Right atrium auricular region (tissue), 2 donors: ENCODE measurements around the gene HYOU1. TPM values are rescaled to one million over a fixed set of nuclear protein-coding genes. Genes with fewer than 3 reads are reported as not detected.

Experiments used
- DNase-seq: peaks from one replicate; pipeline ENCODE4 v3.0.0-alpha.2; 2019; ENCODE audit warnings: low spot score
- H3K27ac ChIP-seq, 2 donors: fragments of 200-600 bp; sonication (generic); 1 replicate in 1 of 2; 2 replicates in 1 of 2; pipeline ENCODE4 v1.5.1; 2016 to 2019
- H3K27me3 ChIP-seq, 2 donors: fragments of 200-600 bp; sonication (generic); one replicate each; pipeline versions ENCODE4 v1.5.1 to v1.6.0; 2017 to 2019
- H3K36me3 ChIP-seq: fragments of 200-600 bp; sonication (generic); one replicate; pipeline ENCODE4 v1.5.1; 2016
- H3K4me1 ChIP-seq, 2 donors: fragments of 200-600 bp; sonication (generic); one replicate each; pipeline versions ENCODE4 v1.5.1 to v1.6.0; 2017 to 2019
- H3K4me3 ChIP-seq, 2 donors: fragments of 200-600 bp; sonication (generic); 1 replicate in 1 of 2; 2 replicates in 1 of 2; pipeline ENCODE4 v1.5.1; 2017 to 2019; ENCODE audit warnings: mild to moderate bottlenecking in 1 of 2, moderate library complexity in 1 of 2
- H3K9me3 ChIP-seq, 2 donors: fragments of 200-600 bp; sonication (generic); one replicate each; pipeline ENCODE4 v1.5.1; 2019
- total RNA-seq, 2 donors: library from RNA; depleted of rRNA; stranded (reverse); fragments of >200 nt; gene quantifications; one replicate each; pipeline ENCODE4 v1.1.0, GENCODE V29; 2016
- TF ChIP-seq, protein P1 (sequence below), 2 donors: fragments of 200-600 bp; sonication (generic); IDR thresholded peaks; one replicate each; pipeline ENCODE4 v1.5.1; 2019; ENCODE audit warnings: antibody characterized with exemption in 2 of 2

The HYOU1 gene
- total RNA-seq, 2 donors from 2014 or later = 56.8 to 69.7 TPM

DNA sequence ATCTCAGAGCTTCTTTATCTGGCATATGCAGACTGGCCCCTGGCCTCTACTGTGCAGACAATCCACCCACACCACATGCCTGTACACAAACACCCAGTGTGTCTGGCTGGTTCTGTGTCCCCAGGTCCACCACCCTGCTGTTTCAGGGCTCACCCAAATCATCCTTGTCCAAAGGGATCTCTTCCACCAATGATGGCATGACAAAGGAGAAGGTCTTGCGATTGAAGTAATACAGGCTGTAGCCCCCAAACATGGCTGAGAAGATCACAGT lies 28.0 kb downstream of the HYOU1 start:
- Histone ChIP-seq H3K27me3 (no peaks in the 10 kb centered on the region), H3K9me3 (no peaks in the 10 kb centered on the region), H3K27ac (peak overlapping the region in 1 of 2 donors; percentile 25), H3K4me3 (no peak overlapping the region), H3K36me3 (peaks cover 11% of the 10 kb centered on the region), H3K4me1 (peaks cover 0 to 29% of the 10 kb centered on the region in 2 donors)
- no peak for DNase-seq
- TF ChIP-seq, protein P1, sequence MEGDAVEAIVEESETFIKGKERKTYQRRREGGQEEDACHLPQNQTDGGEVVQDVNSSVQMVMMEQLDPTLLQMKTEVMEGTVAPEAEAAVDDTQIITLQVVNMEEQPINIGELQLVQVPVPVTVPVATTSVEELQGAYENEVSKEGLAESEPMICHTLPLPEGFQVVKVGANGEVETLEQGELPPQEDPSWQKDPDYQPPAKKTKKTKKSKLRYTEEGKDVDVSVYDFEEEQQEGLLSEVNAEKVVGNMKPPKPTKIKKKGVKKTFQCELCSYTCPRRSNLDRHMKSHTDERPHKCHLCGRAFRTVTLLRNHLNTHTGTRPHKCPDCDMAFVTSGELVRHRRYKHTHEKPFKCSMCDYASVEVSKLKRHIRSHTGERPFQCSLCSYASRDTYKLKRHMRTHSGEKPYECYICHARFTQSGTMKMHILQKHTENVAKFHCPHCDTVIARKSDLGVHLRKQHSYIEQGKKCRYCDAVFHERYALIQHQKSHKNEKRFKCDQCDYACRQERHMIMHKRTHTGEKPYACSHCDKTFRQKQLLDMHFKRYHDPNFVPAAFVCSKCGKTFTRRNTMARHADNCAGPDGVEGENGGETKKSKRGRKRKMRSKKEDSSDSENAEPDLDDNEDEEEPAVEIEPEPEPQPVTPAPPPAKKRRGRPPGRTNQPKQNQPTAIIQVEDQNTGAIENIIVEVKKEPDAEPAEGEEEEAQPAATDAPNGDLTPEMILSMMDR (IDR thresholded peaks at IDR 0.05) = no peak

GRCh38 chr11:119028346-119029068 lies 28.5 kb downstream of the HYOU1 start:
- peak overlapping the region in 1 of 2 donors; percentile 25 for H3K27ac ChIP-seq

DNA sequence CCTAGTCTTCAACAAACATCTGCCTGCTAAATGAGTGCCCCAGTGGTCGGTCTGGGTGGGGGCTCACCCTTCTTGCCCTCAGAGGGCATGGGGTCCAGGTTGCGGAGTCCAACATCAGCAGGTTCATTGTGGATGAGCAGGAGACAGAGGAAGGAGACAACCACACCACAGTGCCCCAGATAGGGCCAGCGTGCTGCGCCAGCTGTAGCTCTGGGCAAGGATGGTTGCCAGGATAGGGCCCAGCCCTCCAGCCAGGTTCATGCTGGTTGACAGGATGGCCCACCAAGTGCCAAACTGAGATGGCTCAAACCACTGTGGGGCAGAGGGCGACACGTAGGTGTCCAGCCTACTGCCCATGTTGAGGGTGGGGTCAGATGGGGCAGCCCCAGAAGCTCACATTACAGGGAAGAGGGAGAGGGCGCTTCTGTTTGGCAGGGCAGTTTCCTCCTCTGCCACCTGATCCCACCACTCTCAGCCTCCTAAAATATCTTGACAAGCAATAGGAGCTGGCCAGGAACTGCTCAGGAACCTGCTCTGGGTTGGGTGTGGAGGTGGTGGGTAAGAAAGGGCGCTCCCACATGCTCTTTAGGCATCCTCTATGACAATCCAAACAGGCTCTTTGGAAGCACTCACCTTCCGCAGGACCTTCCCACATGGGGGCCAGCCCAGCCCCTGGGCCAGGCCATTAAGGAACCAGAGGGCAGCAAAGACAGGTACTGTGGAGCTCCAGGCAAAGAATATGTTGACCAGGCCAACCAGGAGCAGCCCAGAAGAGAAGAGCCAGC lies 29.3 kb downstream of the HYOU1 start:
- H3K27me3 ChIP-seq = no peaks in the 10 kb centered on the region
- H3K4me3 ChIP-seq = no peak overlapping the region
- H3K36me3 ChIP-seq = peaks cover 22% of the 10 kb centered on the region

More at GRCh38 chr11:119028346-119029068, 28.5 kb downstream of the HYOU1 start:
- Histone ChIP-seq H3K4me1 (peaks cover 0 to 29% of the 10 kb centered on the region in 2 donors), H3K9me3 (no peaks in the 10 kb centered on the region), H3K4me3 (no peak overlapping the region), H3K27me3 (no peaks in the 10 kb centered on the region), H3K36me3 (peaks cover 16% of the 10 kb centered on the region)
- TF ChIP-seq, protein P1 (IDR thresholded peaks at IDR 0.05) = no peak
- DNase-seq = no peak

GRCh38 chr11:119026970-119027369 lies 30.0 kb downstream of the HYOU1 start:
- Histone ChIP-seq H3K27me3 (no peaks in the 10 kb centered on the region), H3K4me1 (peaks cover 0 to 29% of the 10 kb centered on the region in 2 donors), H3K4me3 (no peak overlapping the region), H3K36me3 (peaks cover 27% of the 10 kb centered on the region), H3K27ac (no peak overlapping the region), H3K9me3 (no peaks in the 10 kb centered on the region)
- no peak for DNase-seq
- TF ChIP-seq, protein P1 (IDR thresholded peaks at IDR 0.05) = no peak

More for the DNA sequence above, 29.3 kb downstream of the HYOU1 start:
- TF ChIP-seq, protein P1 (IDR thresholded peaks at IDR 0.05) = no peak
- H3K9me3 ChIP-seq = no peaks in the 10 kb centered on the region
- DNase-seq = no peak
- peaks cover 0 to 29% of the 10 kb centered on the region in 2 donors for H3K4me1 ChIP-seq
- no peak overlapping the region for H3K27ac ChIP-seq

DNA sequence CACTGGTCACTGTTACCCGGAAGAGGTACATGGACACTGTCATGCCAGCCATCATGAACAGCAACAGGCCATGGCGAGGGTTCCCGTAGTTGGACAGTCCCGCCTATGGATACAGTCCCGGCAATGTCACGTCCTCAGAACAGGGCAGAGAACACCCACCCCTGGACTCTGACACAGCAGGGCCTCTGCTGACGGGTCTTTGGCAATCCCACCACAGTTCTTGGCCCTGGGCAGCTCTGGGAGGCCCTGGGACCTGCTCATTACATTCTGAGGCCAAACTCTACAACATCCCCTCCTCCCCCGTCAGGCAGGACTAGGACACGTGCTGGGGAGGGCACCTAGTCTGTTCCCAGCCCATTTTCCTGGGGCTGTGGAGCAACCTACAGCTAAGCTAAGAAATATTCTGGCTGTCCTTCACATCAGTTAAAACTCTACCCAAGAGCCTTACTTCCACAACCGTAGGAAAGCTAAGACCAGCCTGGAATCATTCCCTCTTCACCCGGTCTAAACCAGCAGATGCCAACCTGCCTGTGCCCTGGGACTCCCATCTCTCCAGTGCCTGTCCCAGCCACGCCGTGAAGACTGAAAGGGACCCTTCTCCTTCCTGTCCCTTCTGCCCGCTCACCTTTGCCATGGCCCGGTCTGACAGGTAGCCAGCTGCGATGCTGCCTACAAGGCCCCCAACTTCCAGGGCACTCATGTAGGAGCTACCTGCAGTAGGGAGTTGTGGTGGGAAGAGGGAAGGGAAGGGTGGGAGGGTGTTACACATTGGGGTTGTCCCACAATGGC lies 30.8 kb downstream of the HYOU1 start:
- Histone ChIP-seq H3K27me3 (no peaks in the 10 kb centered on the region), H3K36me3 (peaks cover 35% of the 10 kb centered on the region), H3K9me3 (no peaks in the 10 kb centered on the region), H3K4me1 (peaks cover 0 to 35% of the 10 kb centered on the region in 2 donors), H3K4me3 (no peak overlapping the region), H3K27ac (no peak overlapping the region)
- TF ChIP-seq, protein P1 (IDR thresholded peaks at IDR 0.05) = no peak
- no peak for DNase-seq
